Thyroid gland (tissue), 4 donors: ENCODE measurements around the gene DDHD1. TPM values are rescaled to one million over a fixed set of nuclear protein-coding genes. Genes with fewer than 3 reads are reported as not detected.

ENCODE experiments used
- DNase-seq, 2 donors: peaks; one replicate each; pipeline ENCODE4 v3.0.0-alpha.2; 2019
- H3K27ac ChIP-seq, 3 donors: fragments of 200-600 bp; sonication (generic); 1 replicate in 2 of 3; 2 replicates in 1 of 3; pipeline ENCODE4 v1.5.1; 2016 to 2019; ENCODE audit warnings: mild to moderate bottlenecking in 1 of 3, moderate library complexity in 1 of 3
- H3K27me3 ChIP-seq: fragments of 200-600 bp; sonication (generic); one replicate; pipeline ENCODE4 v1.5.1; 2019
- H3K36me3 ChIP-seq, 2 donors: fragments of 200-600 bp; sonication (generic); one replicate each; pipeline ENCODE4 v1.5.1; 2016 to 2019
- H3K4me1 ChIP-seq, 2 donors: fragments of 200-600 bp; sonication (generic); one replicate each; pipeline ENCODE4 v1.5.1; 2017 to 2019
- H3K4me3 ChIP-seq, 3 donors: fragments of 200-600 bp; sonication (generic); replicated peaks in 1 of 3; 1 replicate in 2 of 3; 2 replicates in 1 of 3; pipeline ENCODE4 v1.5.1; 2016; ENCODE audit warnings: mild to moderate bottlenecking in 1 of 3
- H3K9me3 ChIP-seq: fragments of 200-600 bp; sonication (generic); one replicate; pipeline ENCODE4 v1.5.1; 2017
- POLR2A ChIP-seq, 2 donors: fragments of 450-650 bp; IDR thresholded peaks; one replicate each; pipeline ENCODE4 v1.6.1; 2017; ENCODE audit warnings: antibody characterized with exemption in 2 of 2, mild to moderate bottlenecking in 2 of 2, moderate library complexity in 1 of 2
- WGBS, 2 donors: methylation state at CpG; one replicate each; pipeline ENCODE4 v1.1.5; 2017; 5-methylcytosine and 5-hydroxymethylcytosine counted together
- intact Hi-C: fragments of 100-400 bp; cut with DNase I; formaldehyde crosslinking; loops from one replicate; pipeline ENCODE4 v1.15.1; 2023
- total RNA-seq, 4 donors: library from RNA; depleted of rRNA; stranded (reverse); fragments of >200 nt; gene quantifications; one replicate each; pipeline ENCODE4 v1.2.3, GENCODE V29; 2016
- TF ChIP-seq, protein P1 (sequence below), 6 experiments: fragments of 200-600 bp in 3 of 6; fragments of 450-650 bp in 3 of 6; sonication (generic) in 3 of 6; IDR thresholded peaks; one replicate each; pipeline ENCODE4 v1.5.1; 2016 to 2019; ENCODE audit warnings: antibody characterized with exemption in 6 of 6, mild to moderate bottlenecking in 2 of 6, inconsistent platforms in 1 of 6, moderate library complexity in 1 of 6

The DDHD1 gene
- total RNA-seq, 4 donors from 2014 or later = 17.1 to 34.6 (median 18.5) TPM

- no peaks in the 10 kb centered on the region for H3K9me3 ChIP-seq
- H3K27me3 ChIP-seq = no peaks in the 10 kb centered on the region
- no peaks in the 10 kb centered on the region for H3K36me3 ChIP-seq
- no peak for TF ChIP-seq POLR2A (IDR thresholded peaks at IDR 0.05)
- TF ChIP-seq, protein P1, sequence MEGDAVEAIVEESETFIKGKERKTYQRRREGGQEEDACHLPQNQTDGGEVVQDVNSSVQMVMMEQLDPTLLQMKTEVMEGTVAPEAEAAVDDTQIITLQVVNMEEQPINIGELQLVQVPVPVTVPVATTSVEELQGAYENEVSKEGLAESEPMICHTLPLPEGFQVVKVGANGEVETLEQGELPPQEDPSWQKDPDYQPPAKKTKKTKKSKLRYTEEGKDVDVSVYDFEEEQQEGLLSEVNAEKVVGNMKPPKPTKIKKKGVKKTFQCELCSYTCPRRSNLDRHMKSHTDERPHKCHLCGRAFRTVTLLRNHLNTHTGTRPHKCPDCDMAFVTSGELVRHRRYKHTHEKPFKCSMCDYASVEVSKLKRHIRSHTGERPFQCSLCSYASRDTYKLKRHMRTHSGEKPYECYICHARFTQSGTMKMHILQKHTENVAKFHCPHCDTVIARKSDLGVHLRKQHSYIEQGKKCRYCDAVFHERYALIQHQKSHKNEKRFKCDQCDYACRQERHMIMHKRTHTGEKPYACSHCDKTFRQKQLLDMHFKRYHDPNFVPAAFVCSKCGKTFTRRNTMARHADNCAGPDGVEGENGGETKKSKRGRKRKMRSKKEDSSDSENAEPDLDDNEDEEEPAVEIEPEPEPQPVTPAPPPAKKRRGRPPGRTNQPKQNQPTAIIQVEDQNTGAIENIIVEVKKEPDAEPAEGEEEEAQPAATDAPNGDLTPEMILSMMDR (IDR thresholded peaks at IDR 0.05) = no peak
- no peak for DNase-seq
- no peaks in the 10 kb centered on the region for H3K4me1 ChIP-seq
- H3K27ac ChIP-seq = no peak overlapping the region
- intact Hi-C loops = no loop called here
- 72 to 76% methylated on average over 5 of the region's 5 CpGs for WGBS, 2 donors
- no peak overlapping the region for H3K4me3 ChIP-seq
Observed at GRCh38 chr14:53109105-53110041, 43.8 kb downstream of the DDHD1 start.

DNA sequence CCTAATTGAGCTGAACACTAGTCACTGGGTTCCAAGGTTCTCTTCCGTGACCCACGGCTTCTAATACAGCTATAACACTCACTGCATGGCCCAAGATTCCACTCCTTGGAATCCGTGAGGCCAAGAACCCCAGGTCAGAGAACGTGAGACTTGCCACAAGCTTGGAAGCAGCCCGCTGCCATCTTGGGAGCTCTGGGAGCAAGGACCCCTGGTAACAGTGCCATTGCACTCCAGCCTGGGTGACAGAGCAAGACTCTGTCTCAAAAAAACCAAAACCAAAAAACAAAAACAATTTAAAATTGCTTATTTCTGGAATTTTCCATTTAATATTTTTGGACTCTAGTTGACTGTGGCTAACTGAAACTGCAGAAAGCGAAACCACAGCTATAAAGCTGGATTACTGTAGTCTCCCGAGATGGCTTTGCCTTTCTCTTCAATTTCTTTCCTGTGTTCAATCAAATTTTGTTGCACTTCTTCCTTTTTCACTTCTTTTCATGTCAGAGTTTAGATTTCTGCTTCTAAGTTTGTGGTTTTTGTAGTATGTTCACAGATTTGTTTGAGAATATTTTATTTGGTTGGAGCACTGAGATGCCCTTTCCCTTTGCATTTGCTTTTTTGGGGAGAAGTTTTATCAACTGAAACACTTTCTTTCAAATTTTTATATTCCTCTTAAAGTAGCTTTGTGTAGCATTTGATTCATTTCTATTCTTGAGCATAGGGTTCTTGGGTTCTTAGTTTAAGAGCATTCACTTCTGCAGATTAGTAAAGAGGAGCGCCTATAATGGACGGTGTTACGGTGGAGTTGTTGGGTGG is 44.6 kb downstream of the DDHD1 start:
- TF ChIP-seq, protein P1 (IDR thresholded peaks at IDR 0.05) = no peak
- no peak for TF ChIP-seq POLR2A (IDR thresholded peaks at IDR 0.05)
- no peaks in the 10 kb centered on the region for H3K4me1 ChIP-seq
- DNase-seq = no peak
- H3K36me3 ChIP-seq = no peaks in the 10 kb centered on the region
- intact Hi-C loops = no loop called here
- 84 to 94% methylated on average over 10 of the region's 10 CpGs for WGBS, 2 donors
- H3K4me3 ChIP-seq = no peak overlapping the region
- H3K27ac ChIP-seq = no peak overlapping the region
- no peaks in the 10 kb centered on the region for H3K9me3 ChIP-seq
- H3K27me3 ChIP-seq = no peaks in the 10 kb centered on the region

GRCh38 chr14:53106768-53107167 is 46.4 kb downstream of the DDHD1 start:
- no peaks in the 10 kb centered on the region for H3K4me1 ChIP-seq
- intact Hi-C loops = no loop called here

GRCh38 chr14:53103636-53104340 is 49.3 kb downstream of the DDHD1 start:
- no peak for DNase-seq
- intact Hi-C loops = no loop called here
- Histone ChIP-seq H3K9me3 (no peaks in the 10 kb centered on the region), H3K27me3 (no peaks in the 10 kb centered on the region), H3K4me3 (no peak overlapping the region), H3K27ac (no peak overlapping the region), H3K4me1 (no peaks in the 10 kb centered on the region), H3K36me3 (no peaks in the 10 kb centered on the region)
- TF ChIP-seq POLR2A (IDR thresholded peaks at IDR 0.05) = no peak
- TF ChIP-seq, protein P1 (IDR thresholded peaks at IDR 0.05) = no peak
- 84 to 86% methylated on average over 5 of the region's 5 CpGs for WGBS, 2 donors

More at GRCh38 chr14:53106768-53107167, 46.4 kb downstream of the DDHD1 start:
- 94 to 98% methylated on average over 1 of the region's 1 CpG for WGBS, 2 donors
- Histone ChIP-seq H3K27me3 (no peaks in the 10 kb centered on the region), H3K9me3 (no peaks in the 10 kb centered on the region), H3K36me3 (no peaks in the 10 kb centered on the region), H3K27ac (no peak overlapping the region), H3K4me3 (no peak overlapping the region)
- no peak for DNase-seq
- TF ChIP-seq, protein P1 (IDR thresholded peaks at IDR 0.05) = no peak
- no peak for TF ChIP-seq POLR2A (IDR thresholded peaks at IDR 0.05)
